ENCODE measurements around the gene FAM229A. TPM values are rescaled to one million over a fixed set of nuclear protein-coding genes. Genes with fewer than 3 reads are reported as not detected.

FAM229A gene
- total and polyA plus RNA-seq, 9 of the 15 experiments (the other 6 are each of a cell fraction or from before 2014, with no cell fraction given), result 0.04 to 21.6 (median 7.4) TPM

DNA sequence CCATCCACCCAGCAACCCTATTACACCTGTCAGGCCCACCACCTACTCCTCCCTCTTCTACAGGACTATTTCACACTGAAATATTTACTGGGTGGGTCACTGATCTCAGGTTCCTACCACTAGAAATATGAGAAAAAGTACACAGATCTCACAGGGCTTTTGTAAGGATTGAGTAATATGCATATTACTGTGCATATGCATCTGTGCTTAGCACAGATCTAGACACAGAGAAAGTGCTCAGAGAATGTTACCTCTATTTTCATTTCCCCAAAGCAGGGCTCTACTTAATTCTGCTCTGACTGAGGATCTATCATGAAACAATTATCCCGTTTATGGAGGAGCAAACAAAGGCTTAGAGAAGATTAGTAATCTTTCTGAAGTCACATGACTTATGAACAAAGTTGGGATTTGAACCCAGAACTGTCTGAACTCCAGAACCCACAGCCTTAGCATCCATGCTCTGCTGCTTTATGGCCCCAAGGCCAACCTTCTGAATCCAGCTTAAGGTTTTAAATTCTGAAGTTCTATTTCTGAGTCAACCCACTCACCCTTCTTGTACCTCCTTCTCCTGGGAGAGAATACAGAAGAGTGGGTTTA is 11.8 kb upstream of the FAM229A start:
- ATAC-seq (no peak), DNase-seq (ENCODE audit: extremely low read depth in 1 of 4, low spot score in 3 of 4) (no peak), FAIRE-seq (no peak)
- Histone ChIP-seq H3K4me1 (replicated peaks in 1 of 2; ENCODE audit: control insufficient read depth in 2 of 2, insufficient read depth in 2 of 2, low read length in 2 of 2) (no peaks in the 10 kb centered on the region), H3K36me3 (ENCODE audit: control insufficient read depth, insufficient read depth, low read length) (peaks cover 88% of the 10 kb centered on the region), H3K4me2 (ENCODE audit: insufficient read depth, low read length) (no peak overlapping the region), H4K20me1 (replicated peaks; ENCODE audit: control insufficient read depth, insufficient read depth, low read length) (0 out of 2 replicates have a peak, but pooled peaks cover 5% of the 10 kb centered on the region), H3K9me1 (ENCODE audit: control insufficient read depth, insufficient read depth, low read length) (no peaks in the 10 kb centered on the region), H3K4me3 (no peak overlapping the region), H3K9me3 (replicated peaks; ENCODE audit: control insufficient read depth, insufficient read depth, low read depth, low read length) (no peaks in the 10 kb centered on the region), H3K79me2 (ENCODE audit: control insufficient read depth, insufficient read depth, low read length) (no peaks in the 10 kb centered on the region), H2AFZ (ENCODE audit: low read depth, low read length) (no peak overlapping the region), H3K27me3 (ENCODE audit: control insufficient read depth in 2 of 2, insufficient read depth in 2 of 2, low read length in 2 of 2) (no peaks in the 10 kb centered on the region), H3K27ac (ENCODE audit: extremely low read depth, low read depth, low read length) (no peak overlapping the region), H3K9ac (ENCODE audit: insufficient read depth in 1 of 2, low read depth in 2 of 2, low read length in 2 of 2) (no peak overlapping the region)
- TF ChIP-seq, protein P1, sequence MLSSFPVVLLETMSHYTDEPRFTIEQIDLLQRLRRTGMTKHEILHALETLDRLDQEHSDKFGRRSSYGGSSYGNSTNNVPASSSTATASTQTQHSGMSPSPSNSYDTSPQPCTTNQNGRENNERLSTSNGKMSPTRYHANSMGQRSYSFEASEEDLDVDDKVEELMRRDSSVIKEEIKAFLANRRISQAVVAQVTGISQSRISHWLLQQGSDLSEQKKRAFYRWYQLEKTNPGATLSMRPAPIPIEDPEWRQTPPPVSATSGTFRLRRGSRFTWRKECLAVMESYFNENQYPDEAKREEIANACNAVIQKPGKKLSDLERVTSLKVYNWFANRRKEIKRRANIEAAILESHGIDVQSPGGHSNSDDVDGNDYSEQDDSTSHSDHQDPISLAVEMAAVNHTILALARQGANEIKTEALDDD (IDR thresholded peaks at IDR 0.05), result no peak
- TF ChIP-seq, protein P2, sequence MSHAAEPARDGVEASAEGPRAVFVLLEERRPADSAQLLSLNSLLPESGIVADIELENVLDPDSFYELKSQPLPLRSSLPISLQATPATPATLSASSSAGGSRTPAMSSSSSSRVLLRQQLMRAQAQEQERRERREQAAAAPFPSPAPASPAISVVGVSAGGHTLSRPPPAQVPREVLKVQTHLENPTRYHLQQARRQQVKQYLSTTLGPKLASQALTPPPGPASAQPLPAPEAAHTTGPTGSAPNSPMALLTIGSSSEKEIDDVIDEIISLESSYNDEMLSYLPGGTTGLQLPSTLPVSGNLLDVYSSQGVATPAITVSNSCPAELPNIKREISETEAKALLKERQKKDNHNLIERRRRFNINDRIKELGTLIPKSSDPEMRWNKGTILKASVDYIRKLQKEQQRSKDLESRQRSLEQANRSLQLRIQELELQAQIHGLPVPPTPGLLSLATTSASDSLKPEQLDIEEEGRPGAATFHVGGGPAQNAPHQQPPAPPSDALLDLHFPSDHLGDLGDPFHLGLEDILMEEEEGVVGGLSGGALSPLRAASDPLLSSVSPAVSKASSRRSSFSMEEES (CRISPR knock-in tag; IDR thresholded peaks at IDR 0.05), result peak; percentile 90
- ChIA-PET CTCF (ENCODE audit: low intra/inter-chr PET ratio) (no interaction called here), POLR2A (interaction anchor here (0.7 to 1.2 kb wide), 3 partner anchors 12 to 436 kb away, joined by 3 to 6 read pairs (median 3); partner anchors contain the start of gene PTP4A2)
- BruUV-seq (replicated peaks), result TSS peak; percentile 15
- 53% methylated on average over 1 of the region's 1 CpG for WGBS (ENCODE audit: insufficient coverage, low coverage, missing lambda C conversion rate)
- in situ Hi-C loops (cut with MboI) (no loop called here), intact Hi-C loops (cut with micrococcal nuclease) (no loop called here)

Measured in K562 (cell line).